K562 (cell line): Measurements from ENCODE around the gene ACBD4. TPM values are rescaled to one million over a fixed set of nuclear protein-coding genes. Genes with fewer than 3 reads are reported as not detected.
A peak's percentile ranks its signal among the peaks of the same experiment; 100 is the strongest.

Experiments used
- ATAC-seq: fragments of 200-7000 bp; cut with Tn5 transposase; 3 replicates; pipeline ENCODE4 v1.9.1; 2020; ENCODE audit warnings: moderate library complexity
- BruUV-seq: library from RNA; stranded (reverse); fragments of 400-500 nt; replicated peaks from 2 replicates; lab custom pipeline; 2021; lab: Mats Ljungman, UMichigan
- CTCF ChIA-PET: fragments of 300-600 bp; formaldehyde crosslinking; extraction: SDS; loops from one replicate; lab custom pipeline; 2021; ENCODE audit warnings: low intra/inter-chr PET ratio; lab: Yijun Ruan, JAX
- POLR2A ChIA-PET: fragments of 300-600, 350-650 bp; sonication (Branson Sonifier 250); formaldehyde crosslinking; extraction: SDS; loops from one replicate; lab custom pipeline; 2021; ENCODE audit warnings: antibody characterized with exemption, inconsistent platforms; lab: Yijun Ruan, JAX
- DNase-seq, 4 experiments: peaks; one replicate each; pipeline versions ENCODE4 v3.0.0 to v3.0.0-alpha.2; 2011 to 2018; ENCODE audit warnings: low spot score in 3 of 4, mixed read lengths in 3 of 4; ENCODE audit errors: extremely low read depth in 1 of 4
- FAIRE-seq: peaks from 2 replicates; lab custom pipeline; 2011; peaks lifted over from hg19 to GRCh38; lab: Jason Lieb, UNC
- H2AFZ ChIP-seq: 2 replicates; pipeline ENCODE4 v1.6.0; 2011; ENCODE audit warnings: low read depth, low read length, control low read depth, inconsistent platforms
- H3K27ac ChIP-seq: fragments of 200-600 bp; 3 replicates; pipeline ENCODE4 v1.8.0; 2011; ENCODE audit warnings: low read depth, mild to moderate bottlenecking, control low read depth, inconsistent platforms, low read length, moderate library complexity, mixed read lengths; ENCODE audit errors: extremely low read depth
- H3K27me3 ChIP-seq, 2 experiments: fragments of 300-600 bp in 1 of 2; 2 replicates in 1 of 2; 3 replicates in 1 of 2; pipeline versions ENCODE4 v1.6.0 to v1.8.0; 2011; ENCODE audit warnings: inconsistent platforms in 2 of 2, low read length in 2 of 2, mild to moderate bottlenecking in 1 of 2, mixed read lengths in 1 of 2, moderate library complexity in 1 of 2; ENCODE audit not compliant: control insufficient read depth in 2 of 2, insufficient read depth in 2 of 2
- H3K36me3 ChIP-seq: fragments of 300-600 bp; 3 replicates; pipeline ENCODE4 v1.8.0; 2011; ENCODE audit warnings: mild to moderate bottlenecking, low read length, inconsistent platforms; ENCODE audit not compliant: control insufficient read depth, insufficient read depth
- H3K4me1 ChIP-seq, 2 experiments: fragments of 200-600 bp in 1 of 2; replicated peaks in 1 of 2; 2 replicates in 1 of 2; 3 replicates in 1 of 2; pipeline versions ENCODE4 v1.5.1 to v1.8.0; 2011; ENCODE audit warnings: inconsistent platforms in 2 of 2, low read length in 2 of 2, mild to moderate bottlenecking in 1 of 2, mixed read lengths in 1 of 2, moderate library complexity in 1 of 2; ENCODE audit not compliant: control insufficient read depth in 2 of 2, insufficient read depth in 2 of 2
- H3K4me2 ChIP-seq: 2 replicates; pipeline ENCODE4 v1.6.1; 2011; ENCODE audit warnings: low read length, control low read depth, inconsistent platforms, mixed read lengths; ENCODE audit not compliant: insufficient read depth
- H3K4me3 ChIP-seq: fragments of 200-600 bp; sonication (generic), shearing (Covaris generic); 2 replicates; pipeline ENCODE4 v1.5.1; 2016; ENCODE audit warnings: control low read depth, inconsistent platforms
- H3K79me2 ChIP-seq: fragments of 200-600 bp; 3 replicates; pipeline ENCODE4 v1.8.0; 2011; ENCODE audit warnings: low read length, inconsistent platforms; ENCODE audit not compliant: control insufficient read depth, insufficient read depth
- H3K9ac ChIP-seq, 2 experiments: 2 replicates each; pipeline versions ENCODE4 v1.6.0 to v1.6.1; 2011; ENCODE audit warnings: low read depth in 2 of 2, low read length in 2 of 2, control low read depth in 1 of 2, inconsistent platforms in 1 of 2, mild to moderate bottlenecking in 1 of 2, mixed read lengths in 1 of 2; ENCODE audit not compliant: insufficient read depth in 1 of 2
- H3K9me1 ChIP-seq: one replicate; pipeline ENCODE4 v1.6.0; 2011; ENCODE audit warnings: inconsistent platforms, mild to moderate bottlenecking, low read length, moderate library complexity; ENCODE audit not compliant: control insufficient read depth, insufficient read depth
- H3K9me3 ChIP-seq: replicated peaks from 2 replicates; pipeline ENCODE4 v1.5.1; 2011; ENCODE audit warnings: low read depth, low read length, inconsistent platforms; ENCODE audit not compliant: control insufficient read depth, insufficient read depth
- H4K20me1 ChIP-seq: replicated peaks from 2 replicates; pipeline ENCODE4 v1.6.1; 2011; ENCODE audit warnings: low read length, inconsistent platforms, mixed read lengths; ENCODE audit not compliant: control insufficient read depth, insufficient read depth
- CTBP1 ChIP-seq: fragments of 450-650 bp; IDR thresholded peaks from 2 replicates; pipeline ENCODE4 v1.6.1; 2016; ENCODE audit warnings: borderline replicate concordance
- RCOR1 ChIP-seq, 2 experiments: IDR thresholded peaks; 2 replicates each; pipeline ENCODE4 v1.6.1; 2012; ENCODE audit warnings: low read depth in 2 of 2, low read length in 2 of 2, borderline replicate concordance in 1 of 2, improper control_type of control experiment in 1 of 2
- RFX1 ChIP-seq: fragments of 450-650 bp; IDR thresholded peaks from 2 replicates; pipeline ENCODE4 v1.6.1; 2016; ENCODE audit warnings: mild to moderate bottlenecking, moderate library complexity
- WGBS: fragments of 100-300 bp; shearing (Covaris generic); methylation state at CpG from one replicate; pipeline ENCODE4 v1.1.6; 2016; ENCODE audit warnings: low coverage, mixed read lengths; ENCODE audit not compliant: insufficient coverage; ENCODE audit errors: missing lambda C conversion rate; 5-methylcytosine and 5-hydroxymethylcytosine counted together
- in situ Hi-C: fragments of 300-500 bp; cut with MboI; formaldehyde crosslinking; loops from 4 replicates; pipeline ENCODE4 v1.15.0; 2018; ENCODE audit warnings: inconsistent platforms, mixed read lengths
- intact Hi-C: fragments of 100-400 bp; cut with micrococcal nuclease; formaldehyde crosslinking; loops from 2 replicates; pipeline ENCODE4 v1.14.2; 2022
- polyA plus RNA-seq, 8 experiments: library from polyadenylated mRNA; depleted of rRNA in 4 of 8; stranded (reverse) in 5 of 8; unstranded in 3 of 8; fragments of >200 nt; fragmentation: Nextera tagmentation in 2 of 8; fragmentation: Illumina TruSeq in 1 of 8; extraction: Ambion mirVana in 2 of 8; extraction: Trizol in 1 of 8; gene quantifications; 2 replicates each; pipeline versions ENCODE4 v1.2.1 to v1.2.3, GENCODE V29; 2011 to 2014; ENCODE audit warnings: inconsistent platforms in 1 of 8, missing spikeins in 1 of 8
- total RNA-seq, 7 experiments: library from RNA; depleted of rRNA in 6 of 7; stranded (reverse); fragments of >200 nt in 6 of 7; fragmentation: Illumina TruSeq in 2 of 7; extraction: Trizol in 2 of 7; gene quantifications; 2 replicates each; pipeline versions ENCODE4 v1.2.1 to v1.2.3, GENCODE V29; 2011 to 2021; ENCODE audit warnings: low replicate concordance in 1 of 7
- TF ChIP-seq, protein P1 (sequence below): fragments of 200-800 bp; sonication (Bioruptor generic); IDR thresholded peaks from 2 replicates; pipeline ENCODE4 v1.6.1; 2016; ENCODE audit warnings: missing genetic modification characterization, missing compliant biosample characterization
- TF ChIP-seq, protein P2 (sequence below): fragments of 450-650 bp; IDR thresholded peaks from 2 replicates; pipeline ENCODE4 v1.6.1; 2018; ENCODE audit warnings: mild to moderate bottlenecking, low read depth; ENCODE audit not compliant: partially characterized antibody

The ACBD4 gene
- total and polyA plus RNA-seq, 9 of the 15 experiments (the other 6 are each of a cell fraction or from before 2014, with no cell fraction given) = 0.14 to 6.9 (median 4.6) TPM

DNA sequence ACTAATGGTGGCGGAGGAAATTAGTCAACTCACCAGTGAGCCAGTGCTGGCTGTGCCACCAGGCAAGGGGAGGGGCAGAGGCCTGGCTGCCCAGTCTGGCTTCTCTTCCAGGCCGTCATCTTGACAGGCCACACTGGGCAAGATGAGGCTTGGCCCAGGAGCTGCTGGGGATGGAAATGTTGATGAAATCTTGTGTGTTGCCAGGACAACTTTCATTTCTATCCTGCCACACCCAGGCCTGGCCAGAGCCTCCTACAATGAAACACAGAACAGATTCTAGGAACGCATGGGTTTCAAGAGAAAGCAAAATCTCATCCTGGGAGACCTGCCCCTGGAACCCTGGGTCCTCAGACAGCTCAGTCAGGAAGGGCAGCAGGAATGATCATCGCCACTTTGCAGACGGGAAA, 35.4 kb downstream of the ACBD4 start:
- H3K27me3 ChIP-seq = no peaks in the 10 kb centered on the region
- ChIA-PET POLR2A (interaction anchor here (0.6 to 7.9 kb wide), 4 partner anchors 10 to 148 kb away, joined by 3 to 73 read pairs (median 8); partner anchors contain the start of genes HEXIM1 and HEXIM2), CTCF (no interaction called here)
- FAIRE-seq = peak; percentile 57
- 59% methylated on average over 5 of the region's 5 CpGs for WGBS
- H3K4me1 ChIP-seq = peaks cover 2 to 34% of the 10 kb centered on the region in 2 experiments; a peak in 3 of 5 replicates
- no peaks in the 10 kb centered on the region for H4K20me1 ChIP-seq
- no peak overlapping the region for H3K4me3 ChIP-seq
- TF ChIP-seq, protein P1, sequence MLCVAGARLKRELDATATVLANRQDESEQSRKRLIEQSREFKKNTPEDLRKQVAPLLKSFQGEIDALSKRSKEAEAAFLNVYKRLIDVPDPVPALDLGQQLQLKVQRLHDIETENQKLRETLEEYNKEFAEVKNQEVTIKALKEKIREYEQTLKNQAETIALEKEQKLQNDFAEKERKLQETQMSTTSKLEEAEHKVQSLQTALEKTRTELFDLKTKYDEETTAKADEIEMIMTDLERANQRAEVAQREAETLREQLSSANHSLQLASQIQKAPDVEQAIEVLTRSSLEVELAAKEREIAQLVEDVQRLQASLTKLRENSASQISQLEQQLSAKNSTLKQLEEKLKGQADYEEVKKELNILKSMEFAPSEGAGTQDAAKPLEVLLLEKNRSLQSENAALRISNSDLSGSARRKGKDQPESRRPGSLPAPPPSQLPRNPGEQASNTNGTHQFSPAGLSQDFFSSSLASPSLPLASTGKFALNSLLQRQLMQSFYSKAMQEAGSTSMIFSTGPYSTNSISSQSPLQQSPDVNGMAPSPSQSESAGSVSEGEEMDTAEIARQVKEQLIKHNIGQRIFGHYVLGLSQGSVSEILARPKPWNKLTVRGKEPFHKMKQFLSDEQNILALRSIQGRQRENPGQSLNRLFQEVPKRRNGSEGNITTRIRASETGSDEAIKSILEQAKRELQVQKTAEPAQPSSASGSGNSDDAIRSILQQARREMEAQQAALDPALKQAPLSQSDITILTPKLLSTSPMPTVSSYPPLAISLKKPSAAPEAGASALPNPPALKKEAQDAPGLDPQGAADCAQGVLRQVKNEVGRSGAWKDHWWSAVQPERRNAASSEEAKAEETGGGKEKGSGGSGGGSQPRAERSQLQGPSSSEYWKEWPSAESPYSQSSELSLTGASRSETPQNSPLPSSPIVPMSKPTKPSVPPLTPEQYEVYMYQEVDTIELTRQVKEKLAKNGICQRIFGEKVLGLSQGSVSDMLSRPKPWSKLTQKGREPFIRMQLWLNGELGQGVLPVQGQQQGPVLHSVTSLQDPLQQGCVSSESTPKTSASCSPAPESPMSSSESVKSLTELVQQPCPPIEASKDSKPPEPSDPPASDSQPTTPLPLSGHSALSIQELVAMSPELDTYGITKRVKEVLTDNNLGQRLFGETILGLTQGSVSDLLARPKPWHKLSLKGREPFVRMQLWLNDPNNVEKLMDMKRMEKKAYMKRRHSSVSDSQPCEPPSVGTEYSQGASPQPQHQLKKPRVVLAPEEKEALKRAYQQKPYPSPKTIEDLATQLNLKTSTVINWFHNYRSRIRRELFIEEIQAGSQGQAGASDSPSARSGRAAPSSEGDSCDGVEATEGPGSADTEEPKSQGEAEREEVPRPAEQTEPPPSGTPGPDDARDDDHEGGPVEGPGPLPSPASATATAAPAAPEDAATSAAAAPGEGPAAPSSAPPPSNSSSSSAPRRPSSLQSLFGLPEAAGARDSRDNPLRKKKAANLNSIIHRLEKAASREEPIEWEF (CRISPR knock-in tag) = no peak
- TF ChIP-seq, protein P2, sequence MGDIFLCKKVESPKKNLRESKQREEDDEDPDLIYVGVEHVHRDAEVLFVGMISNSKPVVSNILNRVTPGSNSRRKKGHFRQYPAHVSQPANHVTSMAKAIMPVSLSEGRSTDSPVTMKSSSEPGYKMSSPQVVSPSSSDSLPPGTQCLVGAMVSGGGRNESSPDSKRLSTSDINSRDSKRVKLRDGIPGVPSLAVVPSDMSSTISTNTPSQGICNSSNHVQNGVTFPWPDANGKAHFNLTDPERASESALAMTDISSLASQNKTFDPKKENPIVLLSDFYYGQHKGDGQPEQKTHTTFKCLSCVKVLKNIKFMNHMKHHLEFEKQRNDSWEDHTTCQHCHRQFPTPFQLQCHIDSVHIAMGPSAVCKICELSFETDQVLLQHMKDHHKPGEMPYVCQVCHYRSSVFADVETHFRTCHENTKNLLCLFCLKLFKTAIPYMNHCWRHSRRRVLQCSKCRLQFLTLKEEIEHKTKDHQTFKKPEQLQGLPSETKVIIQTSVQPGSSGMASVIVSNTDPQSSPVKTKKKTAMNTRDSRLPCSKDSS = no peak
- TF ChIP-seq CTBP1 (peak; percentile 33; the same call in 1 of the 2 replicates), RFX1 (peak; percentile 66; the same call in 1 of the 2 replicates), RCOR1 (IDR thresholded peaks at IDR 0.05; ENCODE audit: borderline replicate concordance in 1 of 2, low read depth in 2 of 2, low read length in 2 of 2) (0 out of 4 replicates have a peak, but pooled peaks of 1 of the 2 experiments have one; percentile 6)
- H3K36me3 ChIP-seq = no peaks in the 10 kb centered on the region
- H3K4me2 ChIP-seq = no peak overlapping the region
- H3K9me3 ChIP-seq = no peaks in the 10 kb centered on the region
- ATAC-seq = peak; percentile 33; the same call in 1 of the 3 replicates
- no peak overlapping the region for H2AFZ ChIP-seq
- no peak for DNase-seq
- intact Hi-C loops = no loop called here
- in situ Hi-C loops = no loop called here
- peak overlapping the region in 1 of 2 experiments; percentile 80; a peak in 2 of 4 replicates for H3K9ac ChIP-seq
- H3K9me1 ChIP-seq = no peaks in the 10 kb centered on the region
- no peak overlapping the region for H3K27ac ChIP-seq
- no TSS peak for BruUV-seq
- H3K79me2 ChIP-seq = no peaks in the 10 kb centered on the region
